Kidney tubule cell (primary cell): ENCODE data around the gene MYEOV.

Experiments used
- DNase-seq: peaks from one replicate; pipeline ENCODE4 v3.0.0-alpha.2; 2018; ENCODE audit warnings: low spot score

Gene MYEOV

DNA sequence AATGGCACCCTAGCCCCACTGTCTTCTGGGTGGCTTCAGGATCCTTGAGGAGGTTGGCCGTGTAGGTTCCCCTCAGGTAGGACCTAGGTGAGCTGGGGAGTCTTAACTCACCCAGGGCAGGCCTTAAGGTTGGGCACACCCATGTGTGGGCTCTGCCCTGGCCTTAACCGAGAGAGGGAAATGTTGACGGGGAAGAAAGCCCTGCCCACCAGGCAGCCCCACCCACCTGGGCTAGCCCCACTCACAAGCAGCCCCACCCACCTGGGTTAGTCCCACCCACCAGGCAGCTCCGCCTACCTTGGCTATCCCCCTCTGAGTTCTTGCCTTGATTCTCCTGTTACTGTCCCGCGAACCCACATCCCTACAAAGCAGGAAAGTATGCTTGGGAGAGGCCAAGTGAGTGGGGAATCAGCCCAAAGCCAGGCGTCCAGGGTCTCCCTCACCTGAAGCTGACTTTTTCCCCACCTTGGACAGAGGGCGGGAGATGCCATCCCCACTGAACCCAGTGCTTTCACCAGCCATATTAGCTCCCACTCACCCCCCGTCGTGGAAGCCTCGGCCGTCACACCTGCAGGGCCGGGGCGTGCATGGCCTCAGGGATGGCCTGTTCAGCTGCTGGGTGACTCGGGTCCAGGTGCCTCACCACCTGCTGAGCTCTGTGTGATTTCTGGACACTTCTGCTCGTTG is at the start of gene MYEOV:
MYEOV (plus strand) TSS at position 337 of the 687 bp plus-strand sequence. CDS start 1,200 bp downstream, outside the sequence.
- DNase-seq: peak; percentile 64

DNA sequence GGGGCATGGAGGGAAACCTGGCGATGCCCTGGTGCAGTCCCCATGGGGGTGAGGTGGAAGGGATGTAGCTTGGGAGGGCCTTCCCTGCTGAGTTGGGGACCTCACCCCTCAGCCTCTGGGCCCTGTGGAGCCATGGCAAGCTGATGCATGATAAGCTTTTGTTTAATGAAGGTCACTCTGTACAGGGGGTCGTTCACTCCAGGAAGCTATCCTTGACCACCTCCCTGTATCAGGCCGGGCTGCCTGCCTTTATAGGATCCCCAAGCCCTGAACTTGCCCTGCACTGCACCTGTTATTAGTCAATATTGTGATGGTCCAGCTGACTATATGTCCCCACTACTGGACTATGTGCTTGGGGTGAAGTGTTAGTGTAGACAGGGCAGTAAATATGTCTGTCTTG is 49.7 kb upstream of the MYEOV start:
- DNase-seq: no peak

GRCh38 chr11:69245041-69245440 is 48.9 kb upstream of the MYEOV start:
- DNase-seq: no peak

DNA sequence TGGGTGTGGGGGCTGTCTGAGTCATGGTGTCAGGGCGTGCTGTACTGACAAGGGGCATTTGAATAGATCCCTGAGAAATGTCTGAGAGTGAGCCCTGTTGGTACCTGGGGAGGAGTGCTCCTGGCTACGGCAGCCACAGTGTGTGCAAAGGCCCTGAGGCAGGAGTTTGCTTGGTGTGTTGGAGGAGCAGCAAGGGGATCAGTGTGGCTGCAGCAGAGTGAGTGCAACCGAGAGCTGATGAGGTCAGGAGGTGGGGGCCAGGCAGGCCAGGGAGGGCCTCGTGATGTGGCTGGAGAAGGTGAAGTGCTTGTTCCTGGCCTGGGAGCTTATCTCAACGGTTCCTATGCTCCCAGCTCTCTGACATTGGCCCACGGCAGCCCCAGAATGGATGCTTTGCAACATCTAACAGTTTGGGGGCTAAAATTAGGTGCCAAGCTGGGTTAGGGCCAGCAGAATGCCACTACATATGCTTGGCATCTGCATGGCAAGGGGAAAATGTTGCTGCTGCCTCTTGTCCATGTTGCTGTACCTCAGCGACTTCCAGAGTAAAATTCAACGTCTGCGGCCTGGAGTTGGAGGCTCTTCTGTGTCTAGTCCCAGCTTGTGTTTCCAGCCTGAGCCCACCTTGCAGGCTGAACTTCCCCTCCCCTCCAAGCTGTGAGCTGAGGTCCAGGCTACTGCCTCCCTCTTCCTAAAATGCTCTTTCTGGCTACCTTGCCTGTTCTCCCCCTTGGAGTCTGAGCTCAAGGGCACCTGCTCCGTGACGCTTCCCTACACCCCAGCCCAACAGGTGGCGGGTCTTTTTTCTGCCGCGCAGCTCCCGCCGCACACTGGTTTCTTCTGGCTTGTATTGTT is 48.2 kb upstream of the MYEOV start:
- DNase-seq: no peak

GRCh38 chr11:69249311-69250185 is 44.4 kb upstream of the MYEOV start:
- DNase-seq: no peak

DNA sequence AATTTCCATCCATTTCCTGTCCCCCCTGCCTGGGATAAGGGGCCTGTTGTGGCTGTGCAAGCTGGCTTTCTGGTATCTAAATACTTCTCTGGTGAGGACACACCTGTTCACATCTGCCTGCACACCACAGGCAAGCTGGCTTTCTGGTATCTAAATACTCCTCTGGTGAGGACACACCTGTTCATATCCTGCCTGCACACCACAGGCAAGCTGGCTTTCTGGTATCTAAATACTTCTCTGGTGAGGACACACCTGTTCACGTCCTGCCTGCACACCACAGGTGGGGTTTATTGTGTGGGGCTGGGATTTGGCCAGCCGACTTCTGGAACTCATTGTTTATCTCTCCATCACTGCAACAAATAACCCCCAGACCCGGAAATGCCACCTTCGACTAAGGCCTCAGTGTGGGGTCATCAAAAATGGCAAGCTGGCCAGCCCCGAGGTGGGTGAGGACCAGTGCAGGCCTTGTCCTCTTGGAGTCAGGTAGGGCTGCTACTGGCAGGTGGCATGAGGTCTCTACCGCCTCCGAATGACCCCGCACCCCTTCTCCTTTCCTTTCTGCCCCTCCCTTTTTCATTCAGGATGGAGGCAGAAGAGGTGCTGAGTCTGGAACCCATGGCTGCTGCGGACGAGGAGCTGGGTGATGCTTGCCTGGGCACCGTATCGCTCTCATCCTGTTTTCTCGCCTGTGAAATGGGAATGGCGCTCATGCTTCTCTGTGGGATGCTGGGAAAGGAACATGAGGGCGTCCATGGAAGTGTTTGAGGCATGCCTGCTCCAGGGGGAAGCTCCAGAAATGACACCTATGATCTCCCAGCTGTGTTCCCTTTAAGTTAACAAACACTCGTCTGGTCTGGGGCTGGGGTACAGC is 43.5 kb upstream of the MYEOV start:
- peak; percentile 11 for DNase-seq

DNA sequence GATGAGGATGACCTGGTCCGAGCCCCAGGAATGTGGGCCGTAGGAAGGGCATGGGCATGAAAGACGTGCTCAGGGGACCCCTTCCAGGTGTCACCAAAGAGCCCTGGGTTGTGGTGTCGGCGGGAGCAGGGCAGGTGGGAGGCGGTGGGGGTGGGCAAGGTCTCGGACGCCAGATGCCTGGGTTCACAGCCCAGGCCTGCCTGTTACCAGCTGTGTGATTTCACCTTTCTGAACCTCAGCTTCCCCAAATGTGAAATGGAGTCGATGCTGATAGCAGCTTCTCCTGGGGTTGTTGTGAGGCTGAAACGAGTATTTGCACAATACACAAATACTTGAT is 42.9 kb upstream of the MYEOV start:
- no peak for DNase-seq

- DNase-seq: no peak
These were observed 42.1 kb upstream of the MYEOV start for GRCh38 chr11:69251639-69252489.

- no peak for DNase-seq
These were observed 41.5 kb upstream of the MYEOV start for GRCh38 chr11:69252490-69252837.

GRCh38 chr11:69253028-69253427 is 40.9 kb upstream of the MYEOV start:
- peak; percentile 80 for DNase-seq

GRCh38 chr11:69257134-69257533 is 36.8 kb upstream of the MYEOV start:
- DNase-seq: no peak

GRCh38 chr11:69257838-69258658 is 35.9 kb upstream of the MYEOV start:
- DNase-seq: no peak

DNA sequence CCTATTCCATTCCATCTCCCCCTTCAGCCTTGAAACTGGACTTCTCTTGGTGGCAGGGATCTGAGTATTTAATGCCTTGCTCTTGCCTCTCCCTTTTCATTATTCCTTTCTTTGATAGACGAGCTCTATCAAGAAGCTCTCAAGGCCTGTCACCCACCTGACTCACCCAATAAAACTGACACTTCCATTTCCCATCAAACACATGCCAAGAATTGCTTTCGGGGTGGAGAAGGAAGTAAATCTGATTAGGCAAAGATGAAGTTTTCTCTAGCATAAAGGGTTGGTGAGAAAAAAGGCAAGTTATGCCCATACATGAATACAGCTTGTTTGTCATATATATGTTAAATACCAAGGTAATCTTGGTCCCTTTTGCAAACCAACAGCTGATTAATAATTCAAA is 34.9 kb upstream of the MYEOV start:
- no peak for DNase-seq

DNA sequence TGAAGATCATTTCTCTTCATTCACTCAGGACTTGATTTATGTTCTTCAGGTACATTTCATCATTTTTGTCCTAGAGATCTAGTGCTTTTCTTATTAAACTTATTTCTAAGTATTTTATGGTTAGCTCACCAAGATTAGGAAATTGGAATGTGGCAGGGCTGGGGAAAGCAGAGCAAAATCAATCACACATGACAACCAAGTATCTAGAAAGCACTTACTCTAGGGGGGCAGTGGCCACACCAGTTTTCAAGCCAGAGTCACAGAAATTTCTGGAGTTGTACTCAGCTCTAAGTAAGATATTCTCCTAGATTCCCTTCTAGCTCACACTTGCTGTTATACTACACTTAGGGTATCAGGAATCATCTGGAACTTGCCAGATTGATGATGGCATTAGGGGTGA is 33.3 kb upstream of the MYEOV start:
- DNase-seq: no peak

- no peak for DNase-seq
These were observed 32.8 kb upstream of the MYEOV start for GRCh38 chr11:69261116-69261515.

DNA sequence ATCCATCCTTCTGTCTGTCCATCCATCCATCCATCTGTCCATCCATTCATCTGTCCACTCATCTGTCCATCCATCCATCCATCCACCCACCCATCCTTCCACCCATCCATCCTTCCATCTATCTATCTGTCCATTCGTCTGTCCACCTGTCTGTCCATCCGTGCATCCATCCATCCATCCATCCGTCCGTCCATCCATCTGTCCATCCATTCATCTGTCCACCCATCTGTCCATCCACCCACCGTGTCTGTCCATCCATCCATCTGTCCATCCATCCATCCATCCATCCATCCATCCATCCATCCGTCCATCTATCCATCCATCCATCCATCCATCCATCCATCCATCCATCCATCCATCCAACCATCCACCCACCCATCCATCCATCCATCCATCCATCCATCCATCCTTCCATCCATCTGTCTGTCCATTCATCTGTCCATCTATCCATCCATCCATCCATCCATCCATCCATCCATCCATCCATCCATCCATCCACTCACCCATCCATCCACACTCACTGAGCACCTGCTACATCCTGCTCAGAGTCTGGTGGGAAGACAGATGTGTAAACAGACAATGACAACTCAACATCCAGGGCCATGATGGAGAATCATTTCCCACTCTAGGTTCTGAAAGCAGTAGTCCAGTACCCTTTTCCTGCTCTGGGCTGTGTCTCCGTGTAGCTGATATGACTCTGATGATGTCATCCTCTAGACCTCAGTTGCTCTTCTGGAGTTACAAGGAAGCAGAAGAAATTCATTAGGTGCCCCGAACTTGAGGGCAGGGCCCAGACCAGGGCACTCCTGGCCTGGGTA is 30.8 kb upstream of the MYEOV start:
- peak; percentile 29 for DNase-seq

- no peak for DNase-seq
These were observed 30.3 kb upstream of the MYEOV start for GRCh38 chr11:69263736-69264052.

- no peak for DNase-seq
These were observed 29.5 kb upstream of the MYEOV start for GRCh38 chr11:69264486-69264885.

GRCh38 chr11:69265210-69265609 is 28.7 kb upstream of the MYEOV start:
- DNase-seq: no peak
